ENCODE results near the gene LMBR1.

The LMBR1 gene

GRCh38 chr7:156680281-156680680 is 212.7 kb downstream of the LMBR1 start:
- no peak for DNase-seq

- no peak for DNase-seq
Measured at GRCh38 chr7:156677374-156678054, 215.5 kb downstream of the LMBR1 start.

- DNase-seq, result no peak
Measured at GRCh38 chr7:156676263-156676662, 216.7 kb downstream of the LMBR1 start.

GRCh38 chr7:156675721-156676120 is 217.3 kb downstream of the LMBR1 start:
- no peak for DNase-seq

DNA sequence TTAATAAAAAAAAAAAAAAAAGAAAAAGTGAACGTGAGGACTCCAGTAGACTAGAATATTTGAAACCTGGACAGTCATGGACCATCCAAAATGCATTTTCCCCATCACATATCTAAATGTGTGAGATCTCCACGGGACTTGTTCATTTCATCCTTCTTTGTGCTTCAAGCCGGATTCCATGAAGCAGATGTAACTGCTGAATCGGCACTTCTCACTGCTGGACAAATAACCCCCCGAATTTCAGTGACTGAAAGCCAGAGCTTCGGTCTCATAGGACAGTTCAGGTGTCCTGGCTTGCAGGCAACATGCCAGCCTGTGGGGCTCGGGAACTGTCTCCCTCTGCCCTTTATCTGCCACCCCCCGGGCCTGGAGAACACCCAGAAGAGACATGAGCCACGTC is 219.1 kb downstream of the LMBR1 start:
- no peak for DNase-seq

GRCh38 chr7:156673454-156673853 is 219.5 kb downstream of the LMBR1 start:
- DNase-seq, result no peak

DNA sequence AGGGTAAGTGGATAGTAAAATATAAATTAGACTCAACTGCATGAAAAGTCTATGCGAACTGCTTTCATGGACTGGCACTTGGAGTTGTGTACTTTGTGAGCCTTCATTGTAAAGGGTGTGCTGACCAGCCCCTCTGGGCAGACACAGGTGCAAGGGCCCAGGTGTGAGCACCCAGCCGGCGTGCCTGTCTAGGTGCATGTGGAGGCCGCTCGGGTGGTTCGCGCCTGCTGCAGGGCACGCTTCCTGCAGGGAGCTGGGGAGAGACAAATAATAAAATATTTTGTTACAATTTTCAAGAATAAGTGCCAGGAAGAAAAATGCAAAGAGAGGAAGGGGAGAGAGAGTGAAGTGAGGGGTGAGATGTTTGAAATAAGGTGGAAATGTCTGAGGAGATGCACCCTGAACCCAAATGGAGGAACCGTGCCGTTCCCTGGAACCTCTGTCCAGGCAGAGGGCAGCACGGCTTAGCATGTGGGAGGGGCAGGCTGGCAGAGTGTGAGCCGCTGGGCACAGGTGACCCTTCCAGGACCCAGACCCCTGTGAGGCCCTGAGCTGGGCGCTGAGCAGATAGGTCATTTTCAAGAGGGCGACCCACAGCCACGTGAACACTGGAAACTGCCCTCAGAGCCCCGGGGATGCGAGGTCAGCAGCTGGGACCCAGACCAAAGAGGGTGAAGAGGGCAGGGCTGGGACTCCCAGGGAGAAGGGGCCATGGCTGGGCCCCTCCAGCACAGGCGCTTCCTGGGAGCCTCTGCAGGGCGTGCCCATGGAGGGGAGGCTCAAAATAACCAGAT is 223.8 kb downstream of the LMBR1 start:
- DNase-seq, result no peak

GRCh38 chr7:156668130-156668741 is 224.7 kb downstream of the LMBR1 start:
- no peak for DNase-seq

GRCh38 chr7:156667110-156667426 is 225.9 kb downstream of the LMBR1 start:
- no peak for DNase-seq

GRCh38 chr7:156666368-156667109 is 226.4 kb downstream of the LMBR1 start:
- no peak for DNase-seq

DNA sequence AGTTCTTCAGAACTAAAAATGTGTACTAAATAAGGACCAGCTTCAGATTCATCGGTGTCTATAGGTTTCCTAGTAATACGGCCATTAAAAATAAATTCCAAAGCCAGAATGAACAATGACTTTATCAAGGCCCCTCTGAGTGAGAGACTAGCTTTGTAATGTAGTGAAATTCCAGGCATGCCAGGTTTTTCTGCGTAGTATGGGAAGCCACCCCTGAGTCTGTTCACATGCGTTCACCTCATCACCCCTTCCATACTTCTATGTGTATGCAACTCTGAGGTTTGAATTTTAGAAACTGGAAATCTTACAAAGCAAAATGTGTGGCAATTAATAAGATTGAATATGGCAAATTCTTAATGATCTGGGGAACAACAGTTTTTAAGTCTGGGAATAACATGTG is 227.9 kb downstream of the LMBR1 start:
- no peak for DNase-seq

- no peak for DNase-seq
Measured at GRCh38 chr7:156662277-156662676, 230.7 kb downstream of the LMBR1 start.

GRCh38 chr7:156661637-156662036 is 231.3 kb downstream of the LMBR1 start:
- DNase-seq, result no peak

- no peak for DNase-seq
Measured at GRCh38 chr7:156659961-156660360, 233.0 kb downstream of the LMBR1 start.

GRCh38 chr7:156659203-156659602 is 233.8 kb downstream of the LMBR1 start:
- DNase-seq, result no peak

DNA sequence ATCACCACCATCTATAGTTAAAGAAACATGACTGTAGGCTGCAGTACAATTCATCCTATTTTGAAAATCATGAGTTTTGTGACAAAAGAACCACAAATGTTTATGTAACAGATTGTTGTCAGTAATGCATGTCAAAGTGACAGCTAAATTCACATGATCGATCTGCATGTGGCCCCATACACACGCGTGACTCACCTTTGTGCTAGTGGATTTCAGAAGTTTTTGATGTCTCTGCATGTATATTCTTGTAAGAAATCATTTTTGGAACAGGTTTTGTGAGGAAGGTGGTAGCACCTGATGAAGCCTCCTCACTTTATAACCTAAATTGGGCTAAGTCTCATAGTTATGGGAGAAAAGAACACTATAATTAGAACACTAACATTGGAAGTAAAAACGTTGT is 235.3 kb downstream of the LMBR1 start:
- no peak for DNase-seq

GRCh38 chr7:156656598-156656997 is 236.4 kb downstream of the LMBR1 start:
- no peak for DNase-seq

- DNase-seq, result no peak
Measured at GRCh38 chr7:156655983-156656382, 237.0 kb downstream of the LMBR1 start.

DNA sequence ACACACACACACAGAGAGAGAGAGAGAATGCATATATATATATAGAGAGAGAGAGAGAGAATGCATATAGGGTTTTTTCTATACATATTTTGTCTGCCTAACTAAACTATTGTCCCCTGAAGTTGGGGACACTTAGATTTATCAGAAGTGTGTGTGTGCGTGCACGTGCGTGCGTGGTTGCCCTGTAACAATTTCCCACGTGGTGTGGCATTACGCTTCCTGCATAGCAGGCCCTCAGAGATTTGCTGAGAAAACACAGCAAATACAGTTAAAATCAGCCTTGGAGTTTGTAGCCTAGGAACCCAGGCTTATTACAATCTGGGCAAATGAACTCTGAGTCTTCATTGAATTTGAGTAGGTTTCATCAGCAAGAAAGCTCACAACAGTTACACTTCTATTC is 237.7 kb downstream of the LMBR1 start:
- no peak for DNase-seq

- DNase-seq, result no peak
Measured at GRCh38 chr7:156654511-156655234, 238.3 kb downstream of the LMBR1 start.

- no peak for DNase-seq
Measured at GRCh38 chr7:156652886-156653568, 240.0 kb downstream of the LMBR1 start.

- no peak for DNase-seq
Measured at GRCh38 chr7:156651474-156651873, 241.5 kb downstream of the LMBR1 start.
